AG04449 (cell line): ENCODE measurements around the gene CPNE8.

Experiments
- CTCF ChIA-PET: fragments of 350-600 bp; formaldehyde crosslinking; extraction: SDS; loops from one replicate; lab custom pipeline; 2021; ENCODE audit warnings: antibody characterized with exemption; lab: Yijun Ruan, JAX
- POLR2A ChIA-PET: fragments of 400-600, 350-600 bp; formaldehyde crosslinking; extraction: SDS; loops from one replicate; lab custom pipeline; 2020; ENCODE audit warnings: antibody characterized with exemption, inconsistent platforms; lab: Yijun Ruan, JAX
- DNase-seq: peaks from one replicate; pipeline ENCODE4 v3.0.0-alpha.2; 2010; ENCODE audit warnings: low read depth, low spot score
- H3K4me3 ChIP-seq: 2 replicates; pipeline ENCODE4 v1.5.1; 2011; ENCODE audit warnings: low read depth, mild to moderate bottlenecking, control low read depth, low read length
- CTCF ChIP-seq: IDR thresholded peaks from one replicate; pipeline ENCODE4 v1.5.1; 2011; ENCODE audit warnings: mild to moderate bottlenecking, moderate library complexity, low read length, control low read depth, inconsistent platforms; ENCODE audit not compliant: insufficient read depth; ENCODE audit errors: missing control alignments

CPNE8 gene

DNA sequence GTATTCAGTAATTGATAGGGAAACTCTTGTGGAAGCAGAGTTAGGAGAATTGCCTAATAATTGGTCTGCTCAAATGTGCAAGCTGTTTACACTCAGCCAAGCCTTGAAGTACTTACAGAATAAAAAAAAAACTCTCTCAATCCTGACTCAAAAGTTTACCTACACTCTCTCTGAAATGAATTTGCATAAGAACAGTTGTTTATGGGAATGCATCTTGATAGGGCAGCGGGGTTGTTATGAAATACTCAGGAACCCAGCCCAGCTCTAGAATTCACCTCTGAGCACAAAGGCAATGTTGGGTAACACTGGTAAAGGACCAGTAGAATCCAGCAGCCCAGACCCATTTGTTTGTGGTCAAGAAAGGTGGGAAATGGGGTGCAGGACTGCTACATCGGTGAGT, 267.0 kb downstream of the CPNE8 start:
- no peak for DNase-seq
- H3K4me3 ChIP-seq, result no peak overlapping the region
- POLR2A ChIA-PET, result no interaction called here
- no peak for TF ChIP-seq CTCF
- CTCF ChIA-PET, result no interaction called here

DNA sequence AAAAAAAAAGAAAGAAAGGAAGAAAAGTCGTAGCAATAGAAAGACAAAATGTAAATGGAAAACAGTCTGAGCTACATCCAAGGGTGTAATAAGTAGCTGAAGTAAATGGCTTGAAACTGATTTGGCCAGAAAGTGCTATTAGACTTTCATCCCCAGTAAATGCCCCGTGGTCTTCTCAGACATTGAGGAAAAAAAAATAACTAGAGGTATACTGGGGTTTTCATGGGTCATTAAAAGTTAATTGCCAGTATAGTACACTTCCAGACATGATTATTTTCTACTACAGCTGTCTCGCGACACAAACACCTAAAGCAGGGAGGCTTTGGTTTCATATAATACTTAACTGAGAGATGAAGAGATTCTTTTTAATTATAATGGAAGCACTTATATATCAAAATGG, 271.9 kb downstream of the CPNE8 start:
- ChIA-PET CTCF (no interaction called here), POLR2A (no interaction called here)
- TF ChIP-seq CTCF, result no peak
- DNase-seq, result no peak
- H3K4me3 ChIP-seq, result no peak overlapping the region

- no peak overlapping the region for H3K4me3 ChIP-seq
- CTCF ChIA-PET, result no interaction called here
- POLR2A ChIA-PET, result no interaction called here
- TF ChIP-seq CTCF, result no peak
- no peak for DNase-seq
Measured at GRCh38 chr12:38629064-38629463, 276.3 kb downstream of the CPNE8 start.

DNA sequence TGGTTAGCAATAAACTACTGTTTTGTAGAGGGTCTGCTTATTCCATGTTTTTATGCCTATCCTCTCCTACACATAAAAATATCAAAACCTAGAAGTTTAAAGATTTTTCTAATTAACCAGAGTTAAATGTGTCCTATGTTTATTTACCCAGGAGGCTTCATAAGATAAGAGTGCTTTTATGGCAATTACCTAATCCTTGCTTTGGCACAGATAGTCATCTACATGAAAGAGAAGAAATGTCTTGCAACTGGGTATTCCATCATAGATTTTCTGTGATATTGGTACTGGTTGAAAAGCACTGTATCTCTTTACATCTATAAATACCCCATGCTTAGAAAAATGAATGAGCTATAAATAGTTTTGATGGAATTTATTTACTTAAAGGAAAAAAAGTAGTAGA, 277.1 kb downstream of the CPNE8 start:
- CTCF ChIA-PET, result no interaction called here
- H3K4me3 ChIP-seq, result no peak overlapping the region
- no peak for DNase-seq
- POLR2A ChIA-PET, result no interaction called here
- TF ChIP-seq CTCF, result no peak

GRCh38 chr12:38625306-38625705, 280.1 kb downstream of the CPNE8 start:
- DNase-seq, result no peak
- ChIA-PET POLR2A (no interaction called here), CTCF (no interaction called here)
- H3K4me3 ChIP-seq, result no peak overlapping the region
- no peak for TF ChIP-seq CTCF

- DNase-seq, result no peak
- CTCF ChIA-PET, result no interaction called here
- no peak for TF ChIP-seq CTCF
- POLR2A ChIA-PET, result no interaction called here
- no peak overlapping the region for H3K4me3 ChIP-seq
Measured at GRCh38 chr12:38614171-38614570, 291.2 kb downstream of the CPNE8 start.
